Measurements from ENCODE around the gene RHOF.

- TF ChIP-seq CTCF (IDR thresholded peaks at IDR 0.05) (no peak), POLR2A (IDR thresholded peaks at IDR 0.05) (no peak), POLR2AphosphoS5 (IDR thresholded peaks at IDR 0.05) (no peak)
These were observed 43.0 kb downstream of the RHOF start for GRCh38 chr12:121750507-121750955.

Data from stomach (tissue), 4 donors.